GM13976 (cell line): ENCODE data around the gene DISP1.

ENCODE experiments used
- DNase-seq: peaks from one replicate; pipeline ENCODE4 v3.0.0; 2012; ENCODE audit warnings: low spot score
- CTCF ChIP-seq: IDR thresholded peaks from 2 replicates; pipeline ENCODE4 v1.5.1; 2012; ENCODE audit warnings: borderline replicate concordance, mild to moderate bottlenecking; ENCODE audit not compliant: insufficient read depth; ENCODE audit errors: extremely low read depth, missing control alignments, control extremely low read depth
- in situ Hi-C: fragments of 300-500 bp; cut with MboI; formaldehyde crosslinking; loops from one replicate; pipeline ENCODE4 v1.12.0; 2022; ENCODE audit warnings: low sequenced_read_pairs, mixed read lengths, inconsistent platforms; ENCODE audit not compliant: unreplicated experiment

DISP1 gene

GRCh38 chr1:222772996-222773379, 41.9 kb upstream of the DISP1 start:
- no peak for DNase-seq
- no peak for TF ChIP-seq CTCF
- in situ Hi-C loops: no loop called here

DNA sequence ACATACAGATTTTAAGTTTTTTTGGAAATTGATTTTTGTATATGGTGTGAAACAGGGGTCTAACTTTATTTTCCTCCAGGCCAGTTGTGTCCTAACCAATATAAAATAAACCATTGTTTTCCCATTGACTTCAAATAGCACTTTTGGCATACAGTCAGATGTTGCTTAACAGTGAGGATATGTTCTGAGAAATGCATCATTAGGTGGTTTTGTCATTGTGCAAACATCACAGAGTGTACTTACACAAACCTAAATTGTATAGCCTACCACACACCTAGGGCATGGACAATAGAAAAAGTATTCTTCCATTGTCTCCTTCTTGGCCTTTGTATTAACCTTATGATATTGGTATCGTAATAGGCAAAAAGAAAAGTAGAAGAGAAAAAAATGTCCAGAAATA, 37.4 kb upstream of the DISP1 start:
- no peak for DNase-seq
- TF ChIP-seq CTCF: no peak
- in situ Hi-C loops: no loop called here

DNA sequence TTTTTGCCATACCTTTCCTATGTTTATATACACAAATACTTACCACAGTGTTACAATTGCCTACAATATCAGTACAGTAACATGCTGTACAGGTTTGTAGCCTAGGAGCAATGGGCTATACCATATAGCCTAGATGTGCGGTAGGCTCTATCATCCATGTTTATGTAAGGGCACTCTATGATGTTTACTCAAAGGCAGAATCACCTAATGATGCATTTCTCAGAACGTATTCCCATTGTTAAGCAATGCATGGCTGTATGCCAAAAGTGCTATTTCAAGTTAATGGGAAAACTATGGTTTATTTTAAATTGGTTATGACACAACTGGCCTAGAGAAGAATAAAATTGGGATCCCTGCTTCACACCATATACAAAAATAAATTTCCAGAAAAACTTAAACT, 36.9 kb upstream of the DISP1 start:
- no peak for DNase-seq
- in situ Hi-C loops: no loop called here
- no peak for TF ChIP-seq CTCF

- DNase-seq: no peak
- no peak for TF ChIP-seq CTCF
- in situ Hi-C loops: no loop called here
These were observed 33.6 kb upstream of the DISP1 start for GRCh38 chr1:222781251-222781650.

GRCh38 chr1:222783051-222783450, 31.8 kb upstream of the DISP1 start:
- no peak for TF ChIP-seq CTCF
- DNase-seq: no peak
- in situ Hi-C loops: no loop called here

- in situ Hi-C loops: no loop called here
- TF ChIP-seq CTCF: no peak
- DNase-seq: no peak
These were observed 30.5 kb upstream of the DISP1 start for GRCh38 chr1:222784371-222784770.

GRCh38 chr1:222784916-222785315, 29.9 kb upstream of the DISP1 start:
- TF ChIP-seq CTCF: no peak
- no peak for DNase-seq
- in situ Hi-C loops: no loop called here
